ENCODE measurements around the gene KDM2A.

Gene KDM2A

DNA sequence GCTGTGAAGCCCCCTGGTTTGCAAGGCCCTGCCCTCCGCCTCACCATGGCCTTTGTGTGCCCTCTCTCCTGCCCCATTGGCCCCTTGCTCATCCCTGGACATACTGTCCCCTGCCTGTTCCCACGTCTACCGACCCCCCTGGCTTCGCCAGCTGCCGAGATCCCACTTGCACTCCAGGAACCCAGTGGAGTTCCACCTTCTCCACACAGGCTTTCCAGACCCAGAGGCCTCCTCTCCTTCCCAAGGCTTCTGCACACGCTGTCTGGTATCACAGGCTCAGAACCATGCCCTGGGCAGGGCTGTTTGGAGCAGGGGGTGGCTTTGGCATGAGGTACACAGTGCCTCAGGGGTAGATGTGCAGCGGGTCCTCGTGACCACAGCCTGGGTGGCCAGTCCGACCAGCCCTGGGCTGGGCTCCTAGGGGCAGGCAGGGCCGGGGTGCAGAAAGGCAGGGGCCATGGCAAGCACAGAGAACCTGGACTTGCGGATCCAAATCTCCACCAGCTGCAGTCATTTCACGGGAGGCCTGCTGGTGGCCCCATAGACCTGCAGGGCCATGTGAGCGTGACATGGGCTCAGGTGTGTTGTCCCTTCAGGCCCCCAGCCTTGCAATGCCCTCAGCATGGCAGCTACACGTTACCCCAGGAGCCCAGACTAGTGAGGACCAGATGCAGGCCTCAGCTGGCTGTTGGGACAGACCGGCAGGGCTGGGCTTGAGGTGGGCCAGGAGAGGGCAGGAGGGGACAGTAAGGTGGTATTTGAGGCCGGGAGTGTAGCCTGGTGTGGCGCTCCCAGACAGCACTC lies 156.7 kb downstream of the KDM2A start:
- no peak for DNase-seq

DNA sequence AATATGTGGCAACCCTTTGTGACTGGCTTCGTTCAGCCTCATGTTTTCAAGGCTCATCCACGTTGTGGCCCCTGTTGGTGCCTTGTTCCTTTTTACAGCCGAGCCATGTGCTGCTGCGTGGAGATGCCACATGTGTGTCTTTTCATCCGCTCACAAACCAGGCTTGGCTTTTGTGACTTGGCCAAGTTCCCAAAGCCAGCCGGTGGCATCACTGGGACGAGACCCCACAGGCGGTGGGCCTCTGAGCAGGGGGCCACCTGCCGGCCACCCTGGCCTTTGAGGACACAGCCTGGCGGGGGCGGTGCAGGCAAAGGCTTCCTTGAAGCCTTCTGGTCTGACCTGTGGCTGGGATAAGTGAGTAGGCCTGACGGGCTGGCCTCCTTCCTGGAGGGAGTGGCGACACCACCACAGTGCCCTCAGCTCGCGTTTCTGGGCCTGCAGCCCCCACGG lies 157.7 kb downstream of the KDM2A start:
- no peak for DNase-seq

DNA sequence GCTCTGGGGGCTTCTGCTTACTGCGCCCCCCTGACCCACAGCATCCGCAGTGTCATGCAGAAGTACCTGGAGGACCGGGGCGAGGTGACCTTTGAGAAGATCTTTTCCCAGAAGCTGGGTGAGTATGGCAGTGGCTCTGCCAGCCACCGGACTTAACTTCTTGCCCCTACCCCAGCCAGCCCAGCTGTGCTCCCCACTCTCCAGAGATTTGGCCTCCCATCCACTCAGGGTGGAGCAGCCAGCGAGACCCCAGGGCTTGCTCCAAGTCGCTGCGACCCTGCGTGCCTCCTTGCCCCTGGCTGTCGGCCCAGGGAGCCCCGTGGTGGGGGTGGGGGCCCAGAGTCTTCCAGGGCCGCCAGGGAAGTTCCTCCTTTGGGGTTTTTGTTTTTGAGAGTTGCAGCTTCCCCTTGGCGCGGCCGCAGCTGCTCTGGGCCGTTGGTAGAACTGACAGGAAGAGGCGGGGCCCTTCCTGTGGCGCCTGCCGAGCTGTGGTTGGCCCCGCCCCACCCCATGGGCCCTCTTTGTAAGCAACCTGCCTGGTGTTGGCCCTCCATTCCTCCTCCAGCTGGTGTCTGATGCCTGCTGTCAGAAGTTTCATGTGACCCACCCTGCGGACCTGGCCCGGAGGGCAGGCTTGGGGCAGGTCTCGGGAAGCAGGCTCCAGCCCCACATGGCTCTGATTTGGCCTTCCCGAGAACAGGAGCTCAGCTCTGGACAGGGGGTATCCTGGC lies 158.3 kb downstream of the KDM2A start:
- DNase-seq, result peak; percentile 88

DNA sequence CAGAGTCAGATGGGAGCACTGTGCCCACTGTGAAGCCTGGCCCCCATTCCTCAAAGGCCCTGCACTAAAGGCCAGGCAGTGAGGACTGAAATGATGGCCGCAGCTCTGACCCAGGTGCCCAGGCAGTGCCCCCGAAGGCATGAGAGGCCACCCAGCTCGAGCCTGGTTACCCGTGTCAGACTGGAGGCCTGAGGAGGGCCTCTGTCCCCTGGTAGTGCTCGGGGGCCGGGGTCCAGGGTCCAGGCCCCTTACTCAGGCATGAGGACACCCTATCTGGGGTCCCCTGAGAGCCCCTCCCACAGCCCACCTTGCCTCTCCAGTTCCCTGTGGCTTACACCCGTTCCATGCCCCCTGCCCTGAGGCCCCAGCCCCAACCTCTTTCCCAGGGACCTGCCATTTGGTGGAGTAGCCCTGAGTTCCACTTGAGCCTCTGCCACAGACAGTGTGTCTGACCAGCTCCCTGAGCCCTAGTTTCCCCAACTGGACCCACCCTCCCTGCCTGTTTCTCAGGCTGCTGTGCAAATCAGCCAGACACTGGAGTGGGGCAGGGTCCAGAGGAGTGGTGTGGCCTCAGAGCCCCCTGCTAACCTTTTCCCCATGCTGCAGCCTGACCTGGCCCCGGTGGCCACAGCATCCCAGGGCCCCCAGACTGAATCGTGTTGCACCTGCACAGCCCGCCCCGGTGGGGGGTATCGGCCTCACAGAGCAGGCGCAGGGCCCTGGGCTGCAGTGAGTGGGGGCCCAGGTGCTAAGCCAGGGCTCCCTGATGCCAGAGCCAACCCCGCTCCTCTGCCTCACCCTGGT lies 159.3 kb downstream of the KDM2A start:
- DNase-seq, result no peak

DNA sequence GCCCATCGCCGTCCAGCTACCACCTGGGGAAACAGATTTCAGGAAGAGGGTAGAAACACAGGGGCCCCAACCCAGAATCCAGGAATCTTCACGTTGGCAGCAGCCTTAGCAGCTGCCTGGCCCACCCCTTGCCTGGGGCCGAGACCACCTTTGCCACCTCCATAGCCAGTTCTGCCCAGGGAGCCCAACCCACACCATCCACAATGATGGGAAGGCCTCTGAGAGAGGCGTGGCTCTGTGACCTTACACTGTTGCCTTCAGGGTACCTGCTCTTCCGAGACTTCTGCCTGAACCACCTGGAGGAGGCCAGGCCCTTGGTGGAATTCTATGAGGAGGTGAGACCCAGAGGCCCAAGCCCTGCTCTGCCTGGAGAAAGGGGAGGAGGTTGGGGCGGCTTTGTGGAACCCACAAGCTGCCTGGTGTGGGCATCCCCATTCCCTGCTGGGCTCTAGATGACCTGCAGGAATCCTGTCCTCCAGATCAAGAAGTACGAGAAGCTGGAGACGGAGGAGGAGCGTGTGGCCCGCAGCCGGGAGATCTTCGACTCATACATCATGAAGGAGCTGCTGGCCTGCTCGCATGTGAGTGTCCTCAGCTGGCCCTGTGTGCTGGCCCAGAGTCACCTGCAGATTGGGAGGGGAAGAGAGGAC lies 160.0 kb downstream of the KDM2A start:
- no peak for DNase-seq

DNA sequence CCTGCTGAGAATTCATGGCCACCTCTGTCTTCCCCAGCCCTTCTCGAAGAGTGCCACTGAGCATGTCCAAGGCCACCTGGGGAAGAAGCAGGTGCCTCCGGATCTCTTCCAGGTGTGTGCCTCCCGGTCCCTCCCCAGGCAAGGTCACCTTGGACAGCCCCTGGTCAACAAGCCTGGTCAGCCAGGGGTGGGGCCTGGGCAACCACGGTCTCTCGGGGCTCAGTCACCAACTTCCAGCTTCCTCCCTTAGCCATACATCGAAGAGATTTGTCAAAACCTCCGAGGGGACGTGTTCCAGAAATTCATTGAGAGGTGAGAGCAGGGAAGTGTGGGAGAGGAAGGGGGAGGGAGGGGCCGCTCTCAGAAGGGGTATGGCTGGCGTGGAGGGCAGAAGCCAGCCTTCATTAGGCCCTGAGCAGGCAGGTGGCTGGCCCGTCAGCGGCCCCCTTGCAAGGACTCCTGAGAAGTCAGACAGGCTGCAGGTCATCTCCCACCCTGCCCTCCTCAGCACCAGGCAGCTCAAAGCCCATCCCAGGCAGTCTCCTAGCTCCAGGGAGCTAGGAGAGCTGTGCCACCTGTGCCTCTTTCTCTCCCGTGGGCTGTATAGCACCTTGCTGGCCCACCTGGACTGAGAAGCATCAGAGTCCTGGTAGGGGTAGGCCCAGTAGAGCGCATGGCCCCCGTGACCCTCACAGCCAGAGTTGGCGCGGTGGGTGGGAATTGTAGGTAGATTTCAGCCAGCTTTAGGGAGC lies 160.7 kb downstream of the KDM2A start:
- no peak for DNase-seq

DNA sequence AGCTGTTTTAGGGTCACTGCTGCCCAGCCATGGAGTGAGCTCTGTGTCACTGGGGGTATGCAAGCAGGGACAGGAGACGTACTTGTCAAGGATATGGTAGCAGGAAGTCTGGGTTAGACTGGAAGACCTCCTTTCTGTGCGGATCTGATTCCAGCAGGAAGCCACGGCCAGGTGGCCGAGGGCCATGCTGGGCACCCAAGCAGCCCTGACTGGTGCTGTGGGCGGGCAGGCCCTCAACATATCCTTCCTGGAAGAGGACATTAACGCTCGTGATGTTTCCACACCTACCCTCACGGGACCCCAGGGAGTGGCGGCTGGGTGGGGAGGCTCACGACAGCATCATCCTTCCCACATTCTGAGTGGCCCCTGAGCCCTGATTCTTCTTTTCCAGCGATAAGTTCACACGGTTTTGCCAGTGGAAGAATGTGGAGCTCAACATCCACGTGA lies 161.3 kb downstream of the KDM2A start:
- DNase-seq, result no peak

DNA sequence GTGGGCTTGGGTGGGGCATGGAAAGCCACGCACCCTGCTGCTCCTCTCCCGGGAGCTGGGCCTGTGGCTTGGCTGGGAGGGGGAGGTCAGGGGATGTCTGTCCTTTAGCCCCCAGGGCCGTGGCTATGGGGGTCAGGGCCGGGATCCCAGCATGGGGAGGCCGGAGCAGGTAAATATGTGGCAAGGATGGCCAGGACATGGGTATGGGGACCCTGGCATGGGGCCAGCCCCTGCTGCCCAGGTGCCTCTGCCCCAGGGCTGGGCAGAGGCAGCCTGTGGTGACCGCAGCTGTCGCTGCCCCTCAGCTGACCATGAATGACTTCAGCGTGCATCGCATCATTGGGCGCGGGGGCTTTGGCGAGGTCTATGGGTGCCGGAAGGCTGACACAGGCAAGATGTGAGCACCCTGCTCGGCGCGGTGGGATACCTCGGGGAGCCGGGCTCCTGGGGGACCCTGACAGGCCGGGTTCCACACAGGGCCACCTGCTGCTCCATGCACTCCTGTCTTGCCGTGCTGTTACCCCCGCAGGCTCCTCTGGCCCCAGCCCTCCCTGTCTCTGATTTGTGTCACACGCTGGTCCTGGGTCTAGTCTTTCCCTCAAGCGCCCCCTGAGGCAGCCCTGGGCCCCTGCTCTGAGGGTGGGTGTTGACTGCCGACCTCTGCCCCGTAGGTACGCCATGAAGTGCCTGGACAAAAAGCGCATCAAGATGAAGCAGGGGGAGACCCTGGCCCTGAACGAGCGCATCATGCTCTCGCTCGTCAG lies 161.9 kb downstream of the KDM2A start:
- no peak for DNase-seq

DNA sequence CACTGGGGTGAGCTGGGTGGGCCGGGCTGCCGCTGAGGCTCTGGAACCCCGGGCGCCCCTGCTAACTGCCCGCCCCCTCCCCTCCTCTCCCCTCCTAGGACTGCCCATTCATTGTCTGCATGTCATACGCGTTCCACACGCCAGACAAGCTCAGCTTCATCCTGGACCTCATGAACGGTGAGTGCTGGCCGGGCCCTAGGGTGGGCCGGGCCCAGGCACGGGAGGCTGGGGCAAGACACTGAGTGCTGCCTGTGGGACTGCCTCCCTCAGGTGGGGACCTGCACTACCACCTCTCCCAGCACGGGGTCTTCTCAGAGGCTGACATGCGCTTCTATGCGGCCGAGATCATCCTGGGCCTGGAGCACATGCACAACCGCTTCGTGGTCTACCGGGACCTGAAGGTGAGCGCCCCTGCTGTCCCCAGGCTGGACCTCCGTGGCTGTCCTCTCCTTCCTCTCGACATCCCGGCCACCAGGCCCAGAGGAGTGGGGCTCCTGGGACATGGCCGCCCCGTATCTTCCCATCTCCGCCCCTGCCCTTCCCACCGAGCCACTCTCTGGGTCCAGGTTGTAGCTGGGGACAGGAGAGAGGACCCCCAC lies 162.6 kb downstream of the KDM2A start:
- no peak for DNase-seq

DNA sequence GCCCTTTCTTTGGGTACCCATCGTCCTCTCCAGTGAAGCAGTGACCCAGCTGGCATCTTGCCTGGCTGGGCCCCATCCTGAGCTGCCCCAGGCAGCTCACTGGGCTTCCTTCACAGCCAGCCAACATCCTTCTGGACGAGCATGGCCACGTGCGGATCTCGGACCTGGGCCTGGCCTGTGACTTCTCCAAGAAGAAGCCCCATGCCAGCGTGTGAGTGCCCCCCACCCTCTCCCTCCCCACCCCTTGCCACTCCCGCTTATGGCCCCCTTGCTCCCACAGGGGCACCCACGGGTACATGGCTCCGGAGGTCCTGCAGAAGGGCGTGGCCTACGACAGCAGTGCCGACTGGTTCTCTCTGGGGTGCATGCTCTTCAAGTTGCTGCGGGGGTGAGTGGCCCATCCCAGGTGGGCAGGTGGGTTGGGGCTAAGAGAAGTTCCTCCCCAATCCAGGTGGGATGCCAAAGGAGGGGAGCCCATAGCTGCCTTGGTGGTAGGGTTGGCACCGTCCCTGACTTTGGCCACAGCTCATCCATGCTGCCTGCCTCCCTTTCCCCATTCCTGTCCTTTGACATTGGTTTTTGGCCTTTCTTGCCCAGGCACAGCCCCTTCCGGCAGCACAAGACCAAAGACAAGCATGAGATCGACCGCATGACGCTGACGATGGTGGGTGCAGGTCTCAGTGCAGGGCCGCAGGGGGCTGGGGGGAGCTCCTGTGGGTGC lies 163.3 kb downstream of the KDM2A start:
- no peak for DNase-seq

DNA sequence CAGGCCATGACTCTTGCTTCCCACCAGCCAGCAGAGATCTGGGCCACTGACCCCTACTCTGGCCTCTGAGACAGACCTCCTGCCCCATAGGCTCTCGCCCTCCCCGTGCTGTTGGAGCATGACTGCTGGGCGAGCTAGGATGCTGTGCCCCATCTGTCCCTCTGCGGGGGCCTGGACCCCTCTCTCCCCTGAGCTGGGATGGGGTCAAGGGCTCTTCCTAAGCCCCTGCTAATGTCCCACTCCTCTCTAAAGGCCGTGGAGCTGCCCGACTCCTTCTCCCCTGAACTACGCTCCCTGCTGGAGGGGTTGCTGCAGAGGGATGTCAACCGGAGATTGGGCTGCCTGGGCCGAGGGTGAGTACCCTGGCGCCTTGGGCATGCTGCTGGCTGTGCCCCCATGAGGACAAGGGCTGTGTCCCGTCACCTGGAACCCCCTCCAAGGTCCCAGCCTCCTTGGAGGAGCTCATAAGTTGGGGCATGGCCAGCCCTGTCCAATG lies 163.9 kb downstream of the KDM2A start:
- DNase-seq, result no peak

DNA sequence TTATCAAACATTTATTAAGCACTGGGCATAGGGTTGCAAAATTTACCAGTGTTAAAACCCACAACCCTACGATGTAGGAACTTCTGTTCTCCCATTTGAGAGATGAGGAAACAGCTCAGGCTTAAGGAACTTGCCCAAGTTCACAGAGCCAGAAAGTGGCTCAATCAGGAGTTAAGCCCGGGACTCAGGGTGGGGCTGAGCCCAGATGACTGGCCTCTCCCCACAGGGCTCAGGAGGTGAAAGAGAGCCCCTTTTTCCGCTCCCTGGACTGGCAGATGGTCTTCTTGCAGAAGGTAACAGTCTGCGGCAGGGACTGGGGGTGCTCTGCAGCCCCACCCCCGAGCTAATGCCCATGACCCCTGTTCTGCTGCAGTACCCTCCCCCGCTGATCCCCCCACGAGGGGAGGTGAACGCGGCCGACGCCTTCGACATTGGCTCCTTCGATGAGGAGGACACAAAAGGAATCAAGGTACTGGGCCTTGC lies 164.5 kb downstream of the KDM2A start:
- no peak for DNase-seq

DNA sequence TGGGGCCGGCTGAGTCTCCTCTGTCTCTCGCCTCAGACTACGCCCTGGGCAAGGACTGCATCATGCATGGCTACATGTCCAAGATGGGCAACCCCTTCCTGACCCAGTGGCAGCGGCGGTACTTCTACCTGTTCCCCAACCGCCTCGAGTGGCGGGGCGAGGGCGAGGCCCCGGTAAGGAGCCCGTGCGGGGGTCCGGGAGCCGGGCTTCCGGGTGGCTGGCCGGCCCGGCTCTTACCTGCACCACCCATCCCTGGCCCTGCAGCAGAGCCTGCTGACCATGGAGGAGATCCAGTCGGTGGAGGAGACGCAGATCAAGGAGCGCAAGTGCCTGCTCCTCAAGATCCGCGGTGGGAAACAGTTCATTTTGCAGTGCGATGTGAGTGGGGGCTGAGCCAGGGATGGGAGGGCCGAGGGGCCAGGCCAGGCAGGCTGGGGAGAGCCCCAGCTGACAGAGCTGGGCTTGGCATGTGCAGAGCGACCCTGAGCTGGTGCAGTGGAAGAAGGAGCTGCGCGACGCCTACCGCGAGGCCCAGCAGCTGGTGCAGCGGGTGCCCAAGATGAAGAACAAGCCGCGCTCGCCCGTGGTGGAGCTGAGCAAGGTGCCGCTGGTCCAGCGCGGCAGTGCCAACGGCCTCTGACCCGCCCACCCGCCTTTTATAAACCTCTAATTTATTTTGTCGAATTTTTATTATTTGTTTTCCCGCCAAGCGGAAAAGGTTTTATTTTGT lies 165.9 kb downstream of the KDM2A start:
- no peak for DNase-seq

DNA sequence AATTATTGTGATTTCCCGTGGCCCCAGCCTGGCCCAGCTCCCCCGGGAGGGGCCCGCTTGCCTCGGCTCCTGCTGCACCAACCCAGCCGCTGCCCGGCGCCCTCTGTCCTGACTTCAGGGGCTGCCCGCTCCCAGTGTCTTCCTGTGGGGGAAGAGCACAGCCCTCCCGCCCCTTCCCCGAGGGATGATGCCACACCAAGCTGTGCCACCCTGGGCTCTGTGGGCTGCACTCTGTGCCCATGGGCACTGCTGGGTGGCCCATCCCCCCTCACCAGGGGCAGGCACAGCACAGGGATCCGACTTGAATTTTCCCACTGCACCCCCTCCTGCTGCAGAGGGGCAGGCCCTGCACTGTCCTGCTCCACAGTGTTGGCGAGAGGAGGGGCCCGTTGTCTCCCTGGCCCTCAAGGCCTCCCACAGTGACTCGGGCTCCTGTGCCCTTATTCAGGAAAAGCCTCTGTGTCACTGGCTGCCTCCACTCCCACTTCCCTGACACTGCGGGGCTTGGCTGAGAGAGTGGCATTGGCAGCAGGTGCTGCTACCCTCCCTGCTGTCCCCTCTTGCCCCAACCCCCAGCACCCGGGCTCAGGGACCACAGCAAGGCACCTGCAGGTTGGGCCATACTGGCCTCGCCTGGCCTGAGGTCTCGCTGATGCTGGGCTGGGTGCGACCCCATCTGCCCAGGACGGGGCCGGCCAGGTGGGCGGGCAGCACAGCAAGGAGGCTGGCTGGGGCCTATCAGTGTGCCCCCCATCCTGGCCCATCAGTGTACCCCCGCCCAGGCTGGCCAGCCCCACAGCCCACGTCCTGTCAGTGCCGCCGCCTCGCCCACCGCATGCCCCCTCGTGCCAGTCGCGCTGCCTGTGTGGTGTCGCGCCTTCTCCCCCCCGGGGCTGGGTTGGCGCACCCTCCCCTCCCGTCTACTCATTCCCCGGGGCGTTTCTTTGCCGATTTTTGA lies 166.8 kb downstream of the KDM2A start:
- no peak for DNase-seq

DNA sequence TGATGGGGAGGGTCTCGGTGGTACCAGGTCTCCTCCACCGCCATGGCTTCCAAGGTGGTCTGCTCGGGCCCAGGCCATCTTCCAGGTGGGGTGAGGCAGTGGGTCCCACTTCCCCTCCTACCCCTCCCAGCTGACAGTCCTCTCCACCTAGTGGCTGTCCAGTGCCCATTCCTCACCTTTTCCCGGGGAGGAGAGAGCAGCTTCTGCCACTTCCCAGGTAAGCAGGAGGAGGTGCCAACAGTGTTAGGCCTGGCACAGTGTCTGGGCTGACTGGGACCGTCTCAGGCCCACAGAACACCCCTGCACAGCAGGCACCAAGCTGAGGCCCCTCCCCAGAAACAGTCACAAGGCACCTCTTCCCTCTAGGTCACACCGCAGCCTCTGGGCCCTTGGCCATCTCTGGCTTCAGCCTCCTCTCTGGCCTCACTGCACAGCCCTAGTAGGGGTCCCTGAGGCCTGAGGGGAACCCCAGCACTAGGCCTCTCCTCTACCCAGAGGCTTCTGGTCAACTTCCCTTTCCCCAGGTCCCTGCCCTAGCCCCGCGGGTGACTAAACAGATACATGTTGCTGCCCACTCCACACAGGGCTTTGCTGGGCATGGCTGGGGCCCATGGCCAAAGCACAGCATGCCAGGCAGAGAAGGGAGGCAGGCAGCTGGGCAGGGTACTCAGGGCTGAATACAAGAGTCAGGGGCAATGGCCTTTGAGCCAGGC lies 167.7 kb downstream of the KDM2A start:
- no peak for DNase-seq

DNA sequence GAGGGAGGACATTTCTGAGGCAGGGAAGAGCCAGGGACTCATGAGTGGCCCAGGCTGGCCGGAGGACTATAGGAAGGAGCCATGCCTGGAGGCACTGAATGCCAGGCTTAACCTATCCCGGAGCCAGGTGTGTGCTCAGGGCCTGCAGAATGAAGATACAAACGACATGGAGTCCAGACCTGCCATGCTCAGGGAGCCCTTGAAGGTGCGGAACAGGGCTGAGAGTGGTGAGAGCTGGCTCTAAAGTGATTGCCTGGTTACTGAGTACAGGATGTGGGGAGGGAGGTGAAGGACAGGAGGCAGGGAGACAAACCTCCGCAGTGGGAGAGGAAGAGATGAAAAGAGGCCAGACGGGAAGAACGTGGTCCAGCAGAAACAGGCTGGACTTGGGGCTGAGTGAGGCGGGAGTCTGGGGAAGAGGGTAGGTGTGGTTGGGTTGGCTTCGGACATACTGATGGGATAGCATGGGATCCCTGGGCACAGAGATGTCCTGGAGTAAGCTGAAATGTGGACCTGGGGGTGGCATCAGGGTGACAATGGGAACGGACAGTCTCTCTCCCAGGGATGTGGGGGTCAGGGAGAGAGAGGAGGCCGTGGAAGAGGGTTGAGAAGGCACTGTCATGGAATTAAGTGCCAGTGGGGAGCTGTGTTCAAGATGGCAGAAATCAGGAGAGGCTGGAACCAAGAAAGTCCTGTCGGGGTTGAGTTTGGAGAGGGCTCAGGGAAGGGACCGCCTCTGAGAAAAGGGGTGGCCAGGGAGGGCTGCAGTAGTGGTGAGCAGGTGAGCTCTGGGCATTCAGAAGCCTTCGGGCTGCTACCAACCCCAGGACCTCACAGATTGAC lies 168.5 kb downstream of the KDM2A start:
- no peak for DNase-seq

DNA sequence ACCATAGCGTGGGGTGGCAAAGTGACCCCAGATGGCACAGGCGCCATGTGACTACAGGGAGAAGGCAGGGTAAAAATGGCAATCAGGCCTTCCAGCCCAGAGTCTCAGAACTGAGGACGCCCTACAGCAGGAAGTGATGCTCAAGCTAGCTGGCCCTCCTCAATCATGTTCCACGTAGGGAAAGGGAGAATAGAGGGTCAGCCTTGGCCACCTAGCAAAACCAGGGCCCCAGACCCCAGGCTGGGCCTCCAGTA lies 169.1 kb downstream of the KDM2A start:
- DNase-seq, result no peak

Data from stimulated activated CD4-positive, alpha-beta T cell treated with anti-CD3 and anti-CD28 coated beads, Interleukin-4, amount 100 ng/mL, for 24 hours (primary cell).